DND-41 (cell line): ENCODE data around the gene CDC37L1.

ENCODE experiments used
- CTCF ChIP-seq: IDR thresholded peaks from 2 replicates; pipeline ENCODE4 v1.5.1; 2012; ENCODE audit warnings: borderline replicate concordance, low read length, moderate library complexity, mild to moderate bottlenecking; ENCODE audit not compliant: poor library complexity, severe bottlenecking; ENCODE audit errors: extremely low read depth
- EZH2 ChIP-seq: IDR thresholded peaks from 3 replicates; pipeline ENCODE4 v1.6.1; 2012; ENCODE audit warnings: borderline replicate concordance, low read depth, mild to moderate bottlenecking, moderate library complexity, low read length, inconsistent platforms; ENCODE audit not compliant: severe bottlenecking

GRCh38 chr9:4746278-4747030 lies 67.1 kb downstream of the CDC37L1 start:
- TF ChIP-seq CTCF: no peak
- TF ChIP-seq EZH2: no peak
